MM.1S (cell line): ENCODE measurements around the gene GAPT.

Source experiments
- DNase-seq: peaks from one replicate; pipeline ENCODE4 v3.0.0-alpha.2; 2015
- H2AFZ ChIP-seq: fragments of 300-600 bp; sonication (generic); 2 replicates; pipeline ENCODE4 v1.6.0; 2016; ENCODE audit warnings: antibody characterized with exemption, low read length
- H3F3A ChIP-seq: fragments of 300-600 bp; sonication (generic); 2 replicates; pipeline ENCODE4 v1.6.1; 2016; ENCODE audit warnings: mild to moderate bottlenecking, antibody characterized with exemption, low read length, moderate library complexity, mixed read lengths; ENCODE audit not compliant: insufficient read depth
- H3K27ac ChIP-seq: fragments of 300-600 bp; sonication (generic); 2 replicates; pipeline ENCODE4 v1.5.1; 2016; ENCODE audit warnings: mild to moderate bottlenecking, low read length
- H3K27me3 ChIP-seq: fragments of 300-600 bp; sonication (generic); replicated peaks from 2 replicates; pipeline ENCODE4 v1.6.0; 2016; ENCODE audit warnings: low read length; ENCODE audit not compliant: insufficient read depth
- H3K36me3 ChIP-seq: fragments of 300-600 bp; sonication (generic); replicated peaks from 2 replicates; pipeline ENCODE4 v1.6.1; 2016; ENCODE audit warnings: mild to moderate bottlenecking, low read length, mixed read lengths; ENCODE audit not compliant: insufficient read depth
- H3K4me1 ChIP-seq: fragments of 300-600 bp; sonication (generic); 2 replicates; pipeline ENCODE4 v1.6.1; 2016; ENCODE audit warnings: low read length, mixed read lengths
- H3K4me2 ChIP-seq: fragments of 300-600 bp; sonication (generic); 2 replicates; pipeline ENCODE4 v1.6.0; 2016; ENCODE audit warnings: low read depth, low read length
- H3K4me3 ChIP-seq: fragments of 300-600 bp; sonication (generic); 2 replicates; pipeline ENCODE4 v1.5.1; 2016; ENCODE audit warnings: low read length, mixed read lengths
- H3K79me2 ChIP-seq: fragments of 300-600 bp; sonication (generic); 2 replicates; pipeline ENCODE4 v1.6.1; 2016; ENCODE audit warnings: mixed run types, low read length, mixed read lengths
- H3K9ac ChIP-seq: fragments of 300-600 bp; sonication (generic); 2 replicates; pipeline ENCODE4 v1.6.1; 2016; ENCODE audit warnings: low read length, mixed read lengths
- H3K9me2 ChIP-seq: fragments of 300-600 bp; sonication (generic); replicated peaks from 2 replicates; pipeline ENCODE4 v1.6.1; 2016; ENCODE audit warnings: mild to moderate bottlenecking, low read length, mixed read lengths; ENCODE audit not compliant: insufficient read depth
- H3K9me3 ChIP-seq: fragments of 300-600 bp; sonication (generic); replicated peaks from 2 replicates; pipeline ENCODE4 v1.6.1; 2016; ENCODE audit warnings: mild to moderate bottlenecking, low read length, mixed read lengths; ENCODE audit not compliant: insufficient read depth
- H4K20me1 ChIP-seq: fragments of 300-600 bp; sonication (generic); 2 replicates; pipeline ENCODE4 v1.6.1; 2016; ENCODE audit warnings: mild to moderate bottlenecking, low read length, moderate library complexity, mixed read lengths; ENCODE audit not compliant: insufficient read depth
- CTCF ChIP-seq: fragments of 300-600 bp; sonication (generic); IDR thresholded peaks from 2 replicates; pipeline ENCODE4 v1.5.1; 2016; ENCODE audit warnings: antibody characterized with exemption, low read length, mixed read lengths
- EZH2 ChIP-seq: fragments of 300-600 bp; sonication (generic); optimal IDR thresholded peaks from 2 replicates; pipeline ENCODE3; 2017; ENCODE audit warnings: low read depth, mild to moderate bottlenecking, antibody characterized with exemption, low read length, mixed read lengths
- EZH2phosphoT487 ChIP-seq: fragments of 300-600 bp; sonication (generic); IDR thresholded peaks from 2 replicates; pipeline ENCODE4 v1.6.1; 2018; ENCODE audit warnings: antibody characterized with exemption, low read length

GAPT gene

GRCh38 chr5:58456026-58456425 lies 35.2 kb upstream of the GAPT start:
- Histone ChIP-seq H3K36me3 (no peaks in the 10 kb centered on the region; the same call in 1 of the 2 replicates), H4K20me1 (no peaks in the 10 kb centered on the region), H3K9me3 (no peaks in the 10 kb centered on the region), H3K4me3 (no peak overlapping the region), H3K79me2 (peaks cover 11% of the 10 kb centered on the region), H3F3A (peaks cover 3% of the 10 kb centered on the region; the same call in 1 of the 2 replicates), H3K27ac (no peak overlapping the region), H3K4me1 (0 out of 2 replicates have a peak, but pooled peaks cover 9% of the 10 kb centered on the region), H3K9me2 (no peaks in the 10 kb centered on the region), H3K9ac (no peak overlapping the region), H2AFZ (no peak overlapping the region), H3K4me2 (no peak overlapping the region), H3K27me3 (no peaks in the 10 kb centered on the region)
- no peak for TF ChIP-seq EZH2phosphoT487
- TF ChIP-seq EZH2, result no peak
- TF ChIP-seq CTCF, result no peak
- no peak for DNase-seq

GRCh38 chr5:58456486-58456885 lies 34.7 kb upstream of the GAPT start:
- no peak overlapping the region for H3K4me2 ChIP-seq
- no peak overlapping the region for H3K4me3 ChIP-seq
- no peak for TF ChIP-seq EZH2phosphoT487
- no peak for TF ChIP-seq CTCF
- TF ChIP-seq EZH2, result no peak
- H3K27me3 ChIP-seq, result no peaks in the 10 kb centered on the region
- no peaks in the 10 kb centered on the region for H3K9me2 ChIP-seq
- peaks cover 3% of the 10 kb centered on the region; the same call in 1 of the 2 replicates for H3F3A ChIP-seq
- H3K9me3 ChIP-seq, result no peaks in the 10 kb centered on the region
- no peak for DNase-seq
- no peak overlapping the region for H3K27ac ChIP-seq
- 0 out of 2 replicates have a peak, but pooled peaks cover 13% of the 10 kb centered on the region for H3K4me1 ChIP-seq
- H2AFZ ChIP-seq, result no peak overlapping the region
- H3K9ac ChIP-seq, result no peak overlapping the region
- peaks cover 11% of the 10 kb centered on the region for H3K79me2 ChIP-seq
- H4K20me1 ChIP-seq, result no peaks in the 10 kb centered on the region
- H3K36me3 ChIP-seq, result no peaks in the 10 kb centered on the region; the same call in 1 of the 2 replicates

- Histone ChIP-seq H3K36me3 (no peaks in the 10 kb centered on the region; the same call in 1 of the 2 replicates), H3K27me3 (no peaks in the 10 kb centered on the region), H3K4me1 (peaks cover 17% of the 10 kb centered on the region), H3K4me3 (no peak overlapping the region), H3K9ac (no peak overlapping the region), H4K20me1 (no peaks in the 10 kb centered on the region), H3K27ac (no peak overlapping the region), H3K9me2 (no peaks in the 10 kb centered on the region), H3K9me3 (no peaks in the 10 kb centered on the region), H2AFZ (no peak overlapping the region), H3F3A (peaks cover 3% of the 10 kb centered on the region; the same call in 1 of the 2 replicates), H3K4me2 (no peak overlapping the region), H3K79me2 (peaks cover 11% of the 10 kb centered on the region)
- TF ChIP-seq EZH2phosphoT487 (no peak), EZH2 (no peak), CTCF (no peak)
- DNase-seq, result no peak
Observed at GRCh38 chr5:58457050-58457449, 34.2 kb upstream of the GAPT start.
